Measurements from ENCODE around the gene VRK1.

VRK1 gene

DNA sequence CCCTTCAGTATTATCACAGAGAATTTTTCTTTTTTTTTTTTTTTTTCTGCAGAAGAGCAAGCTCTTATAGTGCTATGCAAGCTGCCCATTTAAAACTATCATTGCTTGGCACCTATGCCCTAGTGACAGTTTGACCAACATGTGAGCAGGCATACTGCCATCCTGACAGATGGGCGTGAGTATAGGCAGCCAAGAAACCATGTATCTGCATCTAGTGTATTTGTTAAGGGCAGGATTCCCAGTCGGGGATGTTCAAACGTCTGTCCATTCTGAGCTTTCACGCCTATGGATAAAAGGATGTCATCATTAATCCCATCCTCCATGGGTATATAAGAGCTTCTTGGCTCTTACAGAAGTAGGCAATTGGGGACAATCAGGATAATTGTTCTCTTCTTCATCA lies 8.8 kb downstream of the VRK1 start:
- DNase-seq (ENCODE audit: low read depth): no peak
- no peak overlapping the region for H3K4me3 ChIP-seq (ENCODE audit: low read depth, low read length)
- TF ChIP-seq, protein P1, sequence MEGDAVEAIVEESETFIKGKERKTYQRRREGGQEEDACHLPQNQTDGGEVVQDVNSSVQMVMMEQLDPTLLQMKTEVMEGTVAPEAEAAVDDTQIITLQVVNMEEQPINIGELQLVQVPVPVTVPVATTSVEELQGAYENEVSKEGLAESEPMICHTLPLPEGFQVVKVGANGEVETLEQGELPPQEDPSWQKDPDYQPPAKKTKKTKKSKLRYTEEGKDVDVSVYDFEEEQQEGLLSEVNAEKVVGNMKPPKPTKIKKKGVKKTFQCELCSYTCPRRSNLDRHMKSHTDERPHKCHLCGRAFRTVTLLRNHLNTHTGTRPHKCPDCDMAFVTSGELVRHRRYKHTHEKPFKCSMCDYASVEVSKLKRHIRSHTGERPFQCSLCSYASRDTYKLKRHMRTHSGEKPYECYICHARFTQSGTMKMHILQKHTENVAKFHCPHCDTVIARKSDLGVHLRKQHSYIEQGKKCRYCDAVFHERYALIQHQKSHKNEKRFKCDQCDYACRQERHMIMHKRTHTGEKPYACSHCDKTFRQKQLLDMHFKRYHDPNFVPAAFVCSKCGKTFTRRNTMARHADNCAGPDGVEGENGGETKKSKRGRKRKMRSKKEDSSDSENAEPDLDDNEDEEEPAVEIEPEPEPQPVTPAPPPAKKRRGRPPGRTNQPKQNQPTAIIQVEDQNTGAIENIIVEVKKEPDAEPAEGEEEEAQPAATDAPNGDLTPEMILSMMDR (conservative IDR thresholded peaks at IDR 0.05; ENCODE audit: low read depth, low read length): no peak

GRCh38 chr14:96806836-96807235 lies 9.7 kb downstream of the VRK1 start:
- no peak overlapping the region for H3K4me3 ChIP-seq (ENCODE audit: low read depth, low read length)
- peak; percentile 23 for DNase-seq (ENCODE audit: low read depth)
- TF ChIP-seq, protein P1 (conservative IDR thresholded peaks at IDR 0.05; ENCODE audit: low read depth, low read length): no peak

GRCh38 chr14:96808619-96809406 lies 11.6 kb downstream of the VRK1 start:
- TF ChIP-seq, protein P1 (conservative IDR thresholded peaks at IDR 0.05; ENCODE audit: low read depth, low read length): no peak
- H3K4me3 ChIP-seq (ENCODE audit: low read depth, low read length): no peak overlapping the region
- DNase-seq (ENCODE audit: low read depth): no peak

- no peak overlapping the region for H3K4me3 ChIP-seq (ENCODE audit: low read depth, low read length)
- peak; percentile 54 for DNase-seq (ENCODE audit: low read depth)
- TF ChIP-seq, protein P1 (conservative IDR thresholded peaks at IDR 0.05; ENCODE audit: low read depth, low read length): no peak
Observed at GRCh38 chr14:96811265-96811664, 14.1 kb downstream of the VRK1 start.

GRCh38 chr14:96811985-96812667 lies 14.9 kb downstream of the VRK1 start:
- no peak for DNase-seq (ENCODE audit: low read depth)
- TF ChIP-seq, protein P1 (conservative IDR thresholded peaks at IDR 0.05; ENCODE audit: low read depth, low read length): no peak
- no peak overlapping the region for H3K4me3 ChIP-seq (ENCODE audit: low read depth, low read length)

DNA sequence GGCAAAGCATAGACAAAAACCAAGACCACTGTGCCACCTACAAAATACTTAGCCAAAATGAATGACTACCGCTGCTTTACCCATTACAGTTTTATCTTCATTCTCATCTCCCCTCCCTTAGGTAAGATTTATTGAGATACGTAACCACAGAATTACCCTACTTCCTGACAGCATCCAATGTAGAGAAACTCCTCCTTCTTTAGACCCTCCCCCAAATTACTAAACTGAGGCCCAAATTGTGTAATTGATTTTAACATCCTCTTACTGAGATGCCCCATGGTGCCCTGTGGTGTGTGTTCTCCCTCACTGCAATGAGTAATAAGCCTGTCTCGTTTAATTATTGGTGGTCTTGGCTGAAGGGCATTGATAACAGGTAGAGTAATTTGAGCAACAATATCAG lies 19.1 kb downstream of the VRK1 start:
- TF ChIP-seq, protein P1 (conservative IDR thresholded peaks at IDR 0.05; ENCODE audit: low read depth, low read length): no peak
- H3K4me3 ChIP-seq (ENCODE audit: low read depth, low read length): no peak overlapping the region
- no peak for DNase-seq (ENCODE audit: low read depth)

Data from choroid plexus epithelial cell (primary cell).